GM20000 (cell line): ENCODE data around the gene DEFB127.
"Not testable (repeated sequence)": the region's sequence is repeated elsewhere in the genome, so short reads cannot be mapped to it uniquely, and the experiment has no call there.

Source experiments
- DNase-seq: peaks from one replicate; pipeline ENCODE4 v3.0.0; 2012; ENCODE audit warnings: low spot score
- CTCF ChIP-seq: IDR thresholded peaks from 2 replicates; pipeline ENCODE4 v1.5.1; 2012; ENCODE audit warnings: mild to moderate bottlenecking, control low read depth; ENCODE audit errors: extremely low read depth, missing control alignments

DEFB127 gene

GRCh38 chr20:157154-157553 is at the start of gene DEFB127:
Gene DEFB127 (plus strand): TSS chr20:157454. CDS start chr20:157545, 91 bp downstream.
- no peak for TF ChIP-seq CTCF
- no peak for DNase-seq

- DNase-seq: no peak
- no peak for TF ChIP-seq CTCF
Measured at GRCh38 chr20:112396-112795, 44.9 kb upstream of the DEFB127 start.

GRCh38 chr20:117518-117917 is 39.7 kb upstream of the DEFB127 start:
- DNase-seq: no peak
- no peak for TF ChIP-seq CTCF

GRCh38 chr20:129786-130323 is 27.4 kb upstream of the DEFB127 start:
- DNase-seq: not testable (repeated sequence)

GRCh38 chr20:137668-138490 is 19.4 kb upstream of the DEFB127 start:
- DNase-seq: no peak
- TF ChIP-seq CTCF: no peak

- no peak for TF ChIP-seq CTCF
- no peak for DNase-seq
Measured at GRCh38 chr20:142290-142689, 15.0 kb upstream of the DEFB127 start, which contains the start of gene DEFB126. Gene DEFB126 (plus strand): TSS chr20:142590. CDS start chr20:142629, 39 bp downstream.

GRCh38 chr20:145877-146276 is 11.4 kb upstream of the DEFB127 start:
- TF ChIP-seq CTCF: no peak
- no peak for DNase-seq
